ENCODE results near the gene VN1R5. TPM values are rescaled to one million over a fixed set of nuclear protein-coding genes. Genes with fewer than 3 reads are reported as not detected.

VN1R5 gene
- total RNA-seq, 1 experiment from 2014 or later: not detected

GRCh38 chr1:247210062-247210375 lies 45.9 kb upstream of the VN1R5 start:
- H2AFZ ChIP-seq (ENCODE audit: low read depth, low read length, poor library complexity, severe bottlenecking): no peak overlapping the region
- H3K79me2 ChIP-seq (ENCODE audit: insufficient read depth, low read length): peaks cover 49% of the 10 kb centered on the region
- no peaks in the 10 kb centered on the region for H3K27me3 ChIP-seq (ENCODE audit: insufficient read depth, low read length)
- peak overlapping the region; percentile 82 to 86 for H3K4me3 ChIP-seq (replicated peaks in 1 of 2; ENCODE audit: low read depth in 1 of 2, low read length in 2 of 2)
- intact Hi-C loops (cut with micrococcal nuclease): loop anchor here (5.0 kb wide), 1 partner anchor 122 kb away; the partner anchor contains the start of gene ZNF496
- H3K27ac ChIP-seq (ENCODE audit: low read depth, low read length): peak overlapping the region; percentile 36; the same call in 1 of the 2 replicates
- no peak; the same call in 1 of the 2 replicates for ATAC-seq
- H4K20me1 ChIP-seq (ENCODE audit: insufficient read depth): no peaks in the 10 kb centered on the region
- ChIA-PET CTCF (no interaction called here), POLR2A (no interaction called here), RAD21 (ENCODE audit: low non-redundant PET in 1 of 2, low total read pairs in 2 of 2, uncharacterized antibody in 2 of 2, unreplicated experiment in 2 of 2) (no interaction called here)
- no peaks in the 10 kb centered on the region for H3K36me3 ChIP-seq (ENCODE audit: control insufficient read depth in 1 of 2, insufficient read depth in 2 of 2, low read length in 2 of 2)
- no peak for DNase-seq (ENCODE audit: low read depth, low spot score)
- no peaks in the 10 kb centered on the region for H3K9me2 ChIP-seq (ENCODE audit: insufficient read depth)
- peak overlapping the region; percentile 96 for H3K4me2 ChIP-seq (ENCODE audit: low read length)
- H3K9me3 ChIP-seq (ENCODE audit: control insufficient read depth in 1 of 2, insufficient read depth in 1 of 2, low read depth in 1 of 2, low read length in 2 of 2): no peaks in the 10 kb centered on the region
- peak overlapping the region; percentile 75 for H3K9ac ChIP-seq (ENCODE audit: low read length)
- H3K4me1 ChIP-seq (ENCODE audit: control insufficient read depth in 1 of 2, insufficient read depth in 2 of 2, low read length in 2 of 2): peaks cover 6 to 11% of the 10 kb centered on the region in 2 experiments; a peak in 3 of 4 replicates
- TF ChIP-seq CBX3 (IDR thresholded peaks at IDR 0.05; ENCODE audit: low read depth) (no peak), FOSL1 (IDR thresholded peaks at IDR 0.05; ENCODE audit: low read depth) (no peak), ZFX (IDR thresholded peaks at IDR 0.05) (no peak), SIN3A (IDR thresholded peaks at IDR 0.05; ENCODE audit: low read depth) (no peak), REST (IDR thresholded peaks at IDR 0.05; ENCODE audit: low read depth) (no peak), POLR2AphosphoS5 (IDR thresholded peaks at IDR 0.05; ENCODE audit: low read depth, low read length) (no peak), CTCF (IDR thresholded peaks at IDR 0.05 in 2 of 3, conservative IDR thresholded peaks at IDR 0.05 in 1 of 3; ENCODE audit: borderline replicate concordance in 1 of 3, insufficient read depth in 1 of 3, low read depth in 2 of 3, low read length in 2 of 3) (no peak), EZH2phosphoT487 (IDR thresholded peaks at IDR 0.05; ENCODE audit: borderline replicate concordance) (no peak), ELF1 (IDR thresholded peaks at IDR 0.05; ENCODE audit: borderline replicate concordance, low read depth) (no peak), TCF7L2 (IDR thresholded peaks at IDR 0.05; ENCODE audit: borderline replicate concordance, extremely low read depth, insufficient read depth, insufficient read length) (no peak), MAX (IDR thresholded peaks at IDR 0.05) (no peak), EGR1 (IDR thresholded peaks at IDR 0.05; ENCODE audit: low read depth) (no peak), EZH2 (IDR thresholded peaks at IDR 0.05) (no peak), ATF3 (IDR thresholded peaks at IDR 0.05) (no peak), RAD21 (IDR thresholded peaks at IDR 0.05; ENCODE audit: low read depth) (no peak), ZNF274 (IDR thresholded peaks at IDR 0.05; ENCODE audit: low read depth, low read length) (no peak), YY1 (IDR thresholded peaks at IDR 0.05; ENCODE audit: extremely low read depth, insufficient replicate concordance, low read depth, low read length) (no peak), SRF (IDR thresholded peaks at IDR 0.05; ENCODE audit: low read depth) (no peak), JUND (IDR thresholded peaks at IDR 0.05) (no peak)
- TF ChIP-seq, protein P1, sequence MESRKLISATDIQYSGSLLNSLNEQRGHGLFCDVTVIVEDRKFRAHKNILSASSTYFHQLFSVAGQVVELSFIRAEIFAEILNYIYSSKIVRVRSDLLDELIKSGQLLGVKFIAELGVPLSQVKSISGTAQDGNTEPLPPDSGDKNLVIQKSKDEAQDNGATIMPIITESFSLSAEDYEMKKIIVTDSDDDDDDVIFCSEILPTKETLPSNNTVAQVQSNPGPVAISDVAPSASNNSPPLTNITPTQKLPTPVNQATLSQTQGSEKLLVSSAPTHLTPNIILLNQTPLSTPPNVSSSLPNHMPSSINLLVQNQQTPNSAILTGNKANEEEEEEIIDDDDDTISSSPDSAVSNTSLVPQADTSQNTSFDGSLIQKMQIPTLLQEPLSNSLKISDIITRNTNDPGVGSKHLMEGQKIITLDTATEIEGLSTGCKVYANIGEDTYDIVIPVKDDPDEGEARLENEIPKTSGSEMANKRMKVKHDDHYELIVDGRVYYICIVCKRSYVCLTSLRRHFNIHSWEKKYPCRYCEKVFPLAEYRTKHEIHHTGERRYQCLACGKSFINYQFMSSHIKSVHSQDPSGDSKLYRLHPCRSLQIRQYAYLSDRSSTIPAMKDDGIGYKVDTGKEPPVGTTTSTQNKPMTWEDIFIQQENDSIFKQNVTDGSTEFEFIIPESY (IDR thresholded peaks at IDR 0.05; ENCODE audit: extremely low read depth, insufficient replicate concordance, low read length): no peak
- BruUV-seq (replicated peaks): no TSS peak
